ENCODE results near the gene CAMK2N1.
A peak's percentile ranks its signal among the peaks of the same experiment; 100 is the strongest.
"Not testable (repeated sequence)": the region's sequence is repeated elsewhere in the genome, so short reads cannot be mapped to it uniquely, and the experiment has no call there.

CAMK2N1 gene

DNA sequence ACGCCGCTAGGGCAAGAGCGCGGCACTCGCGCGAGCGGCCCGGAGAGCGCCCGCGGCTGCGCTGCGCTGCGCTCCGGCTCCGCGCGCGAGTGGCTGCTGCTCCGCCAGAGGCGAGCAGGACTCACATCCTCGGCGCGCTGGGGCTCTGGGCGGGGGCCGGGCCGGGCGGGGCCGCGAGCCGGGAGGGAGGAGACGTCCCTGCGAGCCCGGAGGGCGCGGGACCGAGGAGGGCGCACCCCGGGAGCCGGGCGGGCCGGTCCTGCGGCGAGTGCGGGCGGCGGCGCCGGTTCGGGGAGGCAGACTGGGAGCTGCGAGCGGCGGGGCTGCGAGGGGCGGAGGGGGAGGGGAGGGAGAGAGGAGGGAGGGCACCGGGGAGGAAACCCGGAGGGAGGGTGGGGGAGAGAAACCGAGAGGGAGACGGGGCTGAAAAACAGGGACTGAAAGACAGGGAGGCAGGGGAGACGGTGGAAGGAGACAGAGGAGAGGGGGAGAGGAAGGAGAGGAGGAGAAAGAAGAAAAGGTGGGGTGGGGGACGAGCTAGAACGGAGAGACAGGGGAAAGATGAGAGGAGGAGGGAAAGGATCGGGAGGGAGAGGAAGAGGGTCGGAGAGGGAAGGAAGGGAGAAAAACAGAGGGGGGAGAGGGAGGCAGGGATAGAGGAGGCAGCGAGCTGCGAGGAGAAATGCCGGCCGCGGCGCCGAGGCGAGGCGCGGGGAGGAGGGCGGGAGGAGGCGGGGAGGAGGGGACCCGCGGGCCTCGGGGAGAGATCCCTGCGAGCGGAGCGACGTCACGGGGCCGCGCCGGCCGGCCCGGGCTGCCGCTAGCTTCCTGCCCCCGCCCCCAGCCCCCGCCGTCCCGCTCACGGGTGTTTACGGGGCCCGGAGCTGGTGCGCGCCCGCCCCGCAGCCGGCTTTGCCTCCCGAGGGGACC, at the start of gene CAMK2N1:
Gene CAMK2N1 (minus strand): TSS at position 684 of the 930 bp plus-strand sequence. CDS start 831 bp downstream, outside the sequence.
- peak; percentile 46 for DNase-seq

DNA sequence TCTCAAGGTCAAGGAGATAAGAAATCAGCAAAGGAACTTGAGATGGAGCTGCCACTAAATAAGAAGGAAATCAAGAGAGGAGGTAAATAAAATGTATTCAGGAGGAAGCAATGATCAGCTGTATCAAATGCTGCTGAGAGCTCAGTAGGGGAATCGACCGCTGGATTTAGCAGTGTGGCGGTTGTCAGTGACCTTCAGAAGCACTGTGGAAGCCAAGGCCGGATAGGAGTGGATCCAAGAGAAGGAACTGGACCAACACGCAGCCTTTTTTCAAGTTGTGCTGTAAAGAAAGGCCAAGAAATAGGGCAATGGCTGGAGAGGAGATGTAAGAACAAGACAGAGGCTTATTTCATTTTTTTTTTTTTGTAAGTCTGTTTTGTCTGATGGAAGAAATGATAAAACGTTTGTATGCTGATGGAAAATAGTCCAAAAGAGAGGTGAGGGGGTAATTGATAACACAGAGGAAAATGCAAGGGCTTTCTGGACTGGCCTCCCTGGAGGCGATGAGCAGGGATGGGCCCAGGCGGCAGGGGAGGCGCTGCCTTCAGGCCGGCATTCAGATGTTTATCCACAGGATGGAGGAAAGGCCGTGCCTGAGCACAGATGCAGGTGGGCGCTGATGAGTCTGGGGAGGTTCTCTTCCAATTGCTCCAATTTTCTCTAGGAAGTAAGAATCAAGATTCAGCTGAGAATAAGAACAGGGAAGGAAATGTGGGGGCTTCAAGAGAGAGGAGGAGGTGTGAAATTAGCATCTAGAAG, 48.8 kb upstream of the CAMK2N1 start:
- no peak for DNase-seq

DNA sequence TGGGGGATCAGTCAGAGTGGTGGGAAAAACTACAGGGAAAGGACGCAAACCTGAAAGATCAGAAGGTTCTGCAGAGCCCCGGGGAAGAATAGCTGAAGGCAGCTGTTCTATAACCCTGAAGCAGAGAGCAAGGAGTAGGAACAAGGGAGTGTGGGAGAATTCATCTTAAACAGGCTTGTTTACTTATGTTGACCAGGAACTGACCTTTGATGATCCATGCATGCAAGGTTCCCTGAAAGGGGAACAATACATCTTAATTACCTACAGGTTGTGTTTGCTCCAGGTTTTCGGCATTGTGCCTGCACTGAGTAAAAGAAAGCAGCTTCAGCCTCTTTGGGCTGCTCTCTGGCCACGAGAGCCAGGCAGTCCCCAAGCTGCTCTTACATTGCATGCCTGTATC, 47.6 kb upstream of the CAMK2N1 start:
- DNase-seq, result no peak

- DNase-seq, result no peak
Observed at GRCh38 chr1:20530901-20531300, 44.9 kb upstream of the CAMK2N1 start.

GRCh38 chr1:20530306-20530705, 44.3 kb upstream of the CAMK2N1 start:
- DNase-seq, result no peak

- no peak for DNase-seq
Observed at GRCh38 chr1:20528221-20528620, 42.2 kb upstream of the CAMK2N1 start.

- DNase-seq, result no peak
Observed at GRCh38 chr1:20526267-20526666, 40.3 kb upstream of the CAMK2N1 start.

- DNase-seq, result peak; percentile 65
Observed at GRCh38 chr1:20521960-20522861, 36.2 kb upstream of the CAMK2N1 start.

DNA sequence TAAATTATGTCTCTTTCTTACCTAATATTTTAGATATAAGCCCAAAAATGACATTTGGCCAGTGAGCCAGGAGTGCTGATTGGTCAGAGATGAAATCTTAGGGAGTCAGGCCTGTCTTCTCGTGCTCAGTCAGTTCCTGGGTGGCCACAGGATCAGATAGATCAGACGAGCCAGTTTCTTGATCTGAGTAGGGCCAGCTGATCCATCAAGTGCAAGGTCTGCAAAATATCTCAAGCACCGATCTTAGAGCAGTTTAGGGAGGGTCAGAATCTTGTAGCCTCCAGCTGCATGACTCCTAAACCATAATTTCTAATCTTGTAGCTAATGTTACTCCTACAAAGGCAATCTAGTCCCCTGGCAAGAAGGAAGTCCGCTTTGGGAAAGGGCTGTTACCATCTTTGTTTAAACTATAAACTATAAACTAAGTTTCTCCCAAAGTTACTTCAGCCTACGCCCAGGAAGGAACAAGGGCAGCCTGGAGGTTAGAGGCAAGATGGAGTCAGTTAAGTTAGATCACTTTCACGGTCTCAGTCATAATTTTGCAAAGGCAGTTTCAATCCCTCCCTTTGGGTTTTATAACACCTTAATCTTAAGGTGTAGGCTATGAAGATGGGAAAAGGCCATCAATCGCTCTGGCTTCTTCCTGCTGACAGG, 33.7 kb upstream of the CAMK2N1 start:
- DNase-seq, result not testable (repeated sequence)

- no peak for DNase-seq
Observed at GRCh38 chr1:20511518-20512428, 25.8 kb upstream of the CAMK2N1 start.

GRCh38 chr1:20508411-20508771, 22.4 kb upstream of the CAMK2N1 start:
- no peak for DNase-seq

DNA sequence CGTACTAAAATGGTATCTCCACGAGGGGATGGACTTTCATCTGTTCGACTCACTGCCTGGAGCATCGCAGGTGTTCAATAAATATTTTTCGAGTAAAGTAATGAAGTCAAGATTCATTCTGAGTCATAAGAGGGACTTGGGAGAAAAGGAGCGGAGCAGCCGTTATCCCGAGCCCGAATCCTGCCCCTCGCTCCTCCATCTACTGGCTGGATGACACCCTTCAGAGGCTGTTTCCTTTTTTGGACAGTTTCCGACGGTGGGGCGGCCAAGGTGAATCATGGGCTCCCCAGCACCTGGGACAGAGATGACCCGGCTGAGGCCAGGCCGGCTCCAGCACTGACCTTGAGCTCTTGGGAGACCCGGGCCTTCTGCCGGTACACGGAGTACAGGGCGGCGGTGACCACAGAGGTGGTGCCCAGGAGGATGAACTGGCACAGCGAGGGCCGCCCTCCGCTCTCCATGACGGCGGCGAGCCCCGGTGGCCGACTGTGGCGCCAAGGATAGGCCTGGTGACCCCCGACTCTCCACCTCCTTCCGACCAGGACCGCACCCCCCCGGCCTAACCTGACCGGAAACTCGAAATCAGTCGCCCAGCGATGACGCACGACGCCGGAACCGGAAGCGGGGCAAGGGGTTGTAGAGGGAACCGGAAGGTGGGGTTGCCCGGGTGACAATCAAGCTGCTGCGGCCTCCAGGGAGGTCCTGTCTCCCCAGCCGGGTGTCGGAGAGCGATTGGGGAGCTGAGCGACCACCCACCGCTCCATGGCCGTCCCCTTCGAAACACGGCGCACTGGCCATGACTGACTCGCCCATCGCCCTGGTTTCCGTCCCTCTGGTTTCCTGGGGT, 21.8 kb upstream of the CAMK2N1 start, which contains the start of gene MUL1:
Gene MUL1 (minus strand): TSS at position 588 of the 847 bp plus-strand sequence. CDS start 127 bp downstream, at position 461.
- DNase-seq, result peak; percentile 95

DNA sequence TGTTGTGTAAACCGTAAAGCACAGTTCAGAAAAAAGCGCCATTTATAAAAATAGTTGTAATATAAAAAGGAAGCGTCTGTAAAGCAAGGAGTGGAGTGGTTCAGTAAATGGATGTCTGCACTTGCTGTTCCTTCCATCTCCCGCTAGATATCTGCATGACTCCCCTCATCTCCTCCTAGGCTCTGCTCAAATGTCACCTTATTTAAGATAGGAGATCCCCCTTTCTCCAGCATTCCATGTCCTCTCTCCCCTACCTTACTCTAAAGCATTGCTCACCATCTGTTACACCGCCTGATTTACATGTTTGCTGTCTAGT, 21.2 kb upstream of the CAMK2N1 start:
- no peak for DNase-seq

DNA sequence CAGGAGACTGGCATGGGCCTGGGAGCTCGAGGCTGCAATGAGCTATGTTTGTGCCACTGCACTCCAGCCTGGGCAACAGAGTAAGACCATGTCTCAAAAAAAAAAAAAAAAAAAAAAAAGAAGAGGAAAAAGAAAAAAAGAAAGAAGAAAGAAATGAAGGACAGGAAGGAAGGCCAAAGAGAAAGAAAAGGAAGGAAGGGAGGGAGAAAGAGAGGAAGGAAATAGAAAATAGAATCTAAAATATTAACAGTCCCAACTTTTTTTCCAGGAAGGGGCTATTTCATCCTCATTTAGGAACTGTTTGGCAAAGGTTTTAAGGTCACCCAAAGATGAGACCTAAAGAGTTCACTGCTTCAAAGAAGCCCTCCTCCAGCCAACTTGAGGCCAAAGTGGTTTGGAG, 19.5 kb upstream of the CAMK2N1 start:
- DNase-seq, result no peak

- DNase-seq, result no peak
Observed at GRCh38 chr1:20500716-20501115, 14.7 kb upstream of the CAMK2N1 start.

DNA sequence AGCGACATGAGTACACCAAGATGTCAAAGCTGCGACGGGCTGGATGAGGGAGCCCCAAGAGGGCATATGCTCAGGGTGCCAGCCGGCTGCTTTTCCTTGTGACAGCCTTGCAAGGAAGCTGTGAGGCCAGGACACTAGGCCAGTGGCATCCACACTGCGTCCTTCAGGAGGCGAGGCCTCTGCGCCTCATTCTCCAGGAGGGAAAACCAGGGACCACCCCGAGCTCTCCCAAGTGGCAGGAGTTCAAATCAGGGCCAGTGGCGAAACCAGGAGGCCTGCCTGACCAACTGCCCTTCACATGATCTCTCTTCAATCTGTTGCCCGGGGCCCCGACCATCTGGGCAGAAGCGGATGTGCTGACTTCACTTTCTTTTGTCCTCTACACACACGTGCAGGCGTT, 13.7 kb upstream of the CAMK2N1 start:
- DNase-seq, result no peak

DNA sequence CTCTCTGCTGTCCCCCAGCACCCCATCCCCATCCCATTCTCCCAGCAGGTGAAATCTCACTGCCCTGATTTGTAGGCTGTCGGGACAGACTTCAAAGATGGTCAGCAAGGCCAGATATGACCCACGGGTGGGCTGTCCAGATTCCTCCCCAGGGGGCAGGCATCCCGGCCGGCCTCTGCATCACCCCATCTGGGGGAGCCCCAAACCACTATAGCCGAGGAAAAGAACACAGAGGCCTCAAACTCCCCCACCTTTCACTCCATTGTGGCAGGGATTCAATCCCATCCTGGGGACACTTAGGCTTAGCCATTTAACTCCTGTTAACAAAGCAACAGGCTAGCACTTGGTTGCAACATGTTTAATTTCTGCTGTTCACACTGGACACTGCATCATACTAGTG, 13.1 kb upstream of the CAMK2N1 start:
- DNase-seq, result no peak

DNA sequence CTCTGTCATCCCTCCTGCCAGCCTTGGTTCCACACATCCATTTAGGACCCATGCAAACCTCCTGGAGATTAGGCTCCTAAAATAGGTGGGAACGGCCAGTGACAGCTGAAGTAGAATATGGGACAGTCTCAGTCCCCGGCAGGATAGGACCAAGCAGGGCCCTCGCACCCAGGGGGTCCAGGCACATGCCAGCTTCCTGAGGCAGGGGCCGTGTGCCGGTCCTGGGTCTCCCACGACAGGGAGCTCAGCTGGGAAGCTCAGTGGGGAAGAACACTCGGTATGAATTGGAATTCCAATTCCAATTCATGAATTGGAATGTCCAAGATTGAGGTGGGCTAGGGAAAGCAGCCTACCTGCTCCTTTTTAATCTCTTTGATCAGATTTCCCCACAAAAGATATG, 12.1 kb upstream of the CAMK2N1 start:
- no peak for DNase-seq

- DNase-seq, result no peak
Observed at GRCh38 chr1:20497506-20497905, 11.5 kb upstream of the CAMK2N1 start.

GRCh38 chr1:20496725-20497383, 10.8 kb upstream of the CAMK2N1 start:
- DNase-seq, result not testable (repeated sequence)

Data from activated T-cell treated with anti-CD3 and anti-CD28 coated beads for 4 hours (primary cell).